GM12892 (cell line): Measurements from ENCODE around the gene AP1G2.

ENCODE experiments used
- POLR2AphosphoS5 ChIP-seq: IDR thresholded peaks from 2 replicates; pipeline ENCODE4 v1.6.1; 2011; ENCODE audit warnings: low read depth, low read length, control low read depth
- TAF1 ChIP-seq: IDR thresholded peaks from 2 replicates; pipeline ENCODE4 v1.6.1; 2011; ENCODE audit warnings: low read depth, mild to moderate bottlenecking, control low read depth, low read length, borderline replicate concordance

DNA sequence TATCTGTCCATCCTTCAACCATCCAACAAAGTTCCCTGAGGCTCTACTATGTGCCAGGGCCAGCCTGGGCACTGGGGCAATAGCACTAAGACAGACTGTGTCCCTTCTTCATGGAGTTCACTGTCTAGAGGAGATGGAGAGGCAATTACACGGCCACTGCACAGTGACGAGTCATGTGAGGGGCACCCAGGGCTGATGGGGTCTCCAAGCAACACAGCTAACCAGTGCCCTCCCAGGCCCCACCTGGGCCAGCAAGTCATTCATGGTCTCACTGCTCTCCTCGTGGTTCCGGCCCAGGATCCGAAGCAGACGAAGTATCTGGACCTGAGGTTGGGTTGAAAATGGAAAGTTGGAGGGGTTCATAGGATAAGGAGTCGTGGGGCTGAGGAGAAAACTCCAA, 2.7 kb downstream of the AP1G2 start:
- no peak for TF ChIP-seq POLR2AphosphoS5
- TF ChIP-seq TAF1 = no peak
